SK-N-SH (cell line): ENCODE data around the gene EIF6. TPM values are rescaled to one million over a fixed set of nuclear protein-coding genes. Genes with fewer than 3 reads are reported as not detected.

Experiments used
- CTCF ChIA-PET: fragments of 300-600, 350-600 bp; formaldehyde crosslinking; extraction: SDS; loops from one replicate; lab custom pipeline; 2021; lab: Yijun Ruan, JAX
- POLR2A ChIA-PET: fragments of 350-600 bp; sonication (Branson Sonifier 250); formaldehyde crosslinking; extraction: SDS; loops from one replicate; lab custom pipeline; 2020; ENCODE audit warnings: antibody characterized with exemption, inconsistent platforms; lab: Yijun Ruan, JAX
- DNase-seq: peaks from one replicate; pipeline ENCODE4 v3.0.0; 2012
- H2AFZ ChIP-seq: fragments of 200-600 bp; sonication (generic); 2 replicates; pipeline ENCODE4 v1.8.1; 2016; ENCODE audit warnings: antibody characterized with exemption, mild to moderate bottlenecking, low read depth
- H3F3A ChIP-seq: fragments of 200-600 bp; sonication (generic); replicated peaks from 2 replicates; pipeline ENCODE3; 2016; ENCODE audit warnings: antibody characterized with exemption, mild to moderate bottlenecking; ENCODE audit not compliant: insufficient read depth
- H3K27ac ChIP-seq, 2 experiments: fragments of 200-500 bp in 1 of 2; fragments of 200-600 bp in 1 of 2; sonication (Bioruptor generic) in 1 of 2; sonication (generic), shearing (Covaris generic) in 1 of 2; 2 replicates each; pipeline versions ENCODE4 v1.5.1 to v1.6.1; 2014 to 2016; ENCODE audit warnings: low read depth in 2 of 2, inconsistent platforms in 1 of 2, low read length in 1 of 2, mild to moderate bottlenecking in 1 of 2, mixed read lengths in 1 of 2
- H3K27me3 ChIP-seq: fragments of 200-600 bp; sonication (generic), shearing (Covaris generic); 2 replicates; pipeline ENCODE4 v1.6.1; 2016; ENCODE audit warnings: mixed run types; ENCODE audit not compliant: insufficient read depth
- H3K36me3 ChIP-seq, 2 experiments: fragments of 200-500 bp in 1 of 2; fragments of 200-600 bp in 1 of 2; sonication (Bioruptor generic) in 1 of 2; sonication (generic) in 1 of 2; replicated peaks in 1 of 2; 2 replicates each; pipeline versions ENCODE3 to v1.5.1; 2014 to 2016; ENCODE audit warnings: low read length in 1 of 2, mild to moderate bottlenecking in 1 of 2; ENCODE audit not compliant: insufficient read depth in 2 of 2, control insufficient read depth in 1 of 2
- H3K4me1 ChIP-seq, 2 experiments: fragments of 200-500 bp in 1 of 2; fragments of 200-600 bp in 1 of 2; sonication (Bioruptor generic) in 1 of 2; sonication (generic), shearing (Covaris generic) in 1 of 2; 2 replicates each; pipeline versions ENCODE4 v1.5.1 to v1.6.1; 2014 to 2016; ENCODE audit warnings: low read depth in 1 of 2, low read length in 1 of 2, mixed run types in 1 of 2; ENCODE audit not compliant: insufficient read depth in 2 of 2, control insufficient read depth in 1 of 2
- H3K4me2 ChIP-seq: fragments of 200-600 bp; sonication (generic), shearing (Covaris generic); 2 replicates; pipeline ENCODE4 v1.6.1; 2017; ENCODE audit warnings: mixed run types
- H3K4me3 ChIP-seq, 2 experiments: fragments of 200-500 bp in 1 of 2; fragments of 200-600 bp in 1 of 2; sonication (Bioruptor generic) in 1 of 2; sonication (generic), shearing (Covaris generic) in 1 of 2; 2 replicates each; pipeline versions ENCODE4 v1.5.1 to v1.8.1; 2014 to 2016; ENCODE audit warnings: low read depth in 2 of 2, inconsistent platforms in 1 of 2, low read length in 1 of 2, mild to moderate bottlenecking in 1 of 2, mixed read lengths in 1 of 2, moderate library complexity in 1 of 2
- H3K79me2 ChIP-seq: fragments of 200-600 bp; sonication (generic); 2 replicates; pipeline ENCODE4 v1.8.1; 2017; ENCODE audit warnings: mild to moderate bottlenecking; ENCODE audit not compliant: insufficient read depth
- H3K9ac ChIP-seq: fragments of 200-600 bp; sonication (generic); 2 replicates; pipeline ENCODE4 v1.6.1; 2017; ENCODE audit warnings: mixed run types
- H3K9me2 ChIP-seq: fragments of 200-600 bp; sonication (generic); 2 replicates; pipeline ENCODE4 v1.6.1; 2017; ENCODE audit warnings: mixed run types
- H3K9me3 ChIP-seq: fragments of 200-600 bp; sonication (generic); 2 replicates; pipeline ENCODE4 v1.6.1; 2017; ENCODE audit warnings: mixed run types, mild to moderate bottlenecking, moderate library complexity
- H4K20me1 ChIP-seq: fragments of 200-600 bp; sonication (generic); 2 replicates; pipeline ENCODE4 v1.6.1; 2017; ENCODE audit warnings: mild to moderate bottlenecking, mixed run types; ENCODE audit not compliant: insufficient read depth
- CTCF ChIP-seq: fragments of 200-600 bp; sonication (generic); IDR thresholded peaks from 2 replicates; pipeline ENCODE4 v1.6.1; 2017; ENCODE audit warnings: antibody characterized with exemption, mild to moderate bottlenecking, moderate library complexity
- ELF1 ChIP-seq: IDR thresholded peaks from 2 replicates; pipeline ENCODE4 v1.4.0; 2012
- EP300 ChIP-seq, 2 experiments: IDR thresholded peaks; 2 replicates each; pipeline versions ENCODE4 v1.4.0 to v1.6.1; 2012; ENCODE audit warnings: borderline replicate concordance in 1 of 2, low read depth in 1 of 2, low read length in 1 of 2
- FOXJ3 ChIP-seq: sonication (generic); formaldehyde crosslinking; IDR thresholded peaks from 2 replicates; pipeline ENCODE4 v1.5.1; 2020; ENCODE audit warnings: mild to moderate bottlenecking, missing genetic modification reagents
- GABPA ChIP-seq: IDR thresholded peaks from 2 replicates; pipeline ENCODE4 v1.4.0; 2012; ENCODE audit warnings: low read depth, mild to moderate bottlenecking
- GATA2 ChIP-seq: sonication (generic); formaldehyde crosslinking; IDR thresholded peaks from 2 replicates; pipeline ENCODE4 v1.5.0; 2020; ENCODE audit warnings: mild to moderate bottlenecking, missing genetic modification reagents
- IRF3 ChIP-seq: fragments of 150-350 bp; IDR thresholded peaks from 2 replicates; pipeline ENCODE4 v1.6.1; 2016; ENCODE audit warnings: mild to moderate bottlenecking, low read depth, low read length
- JUND ChIP-seq: IDR thresholded peaks from 2 replicates; pipeline ENCODE4 v1.4.0; 2012
- MAX ChIP-seq: IDR thresholded peaks from 2 replicates; pipeline ENCODE4 v1.4.0; 2012; ENCODE audit warnings: low read depth
- MXI1 ChIP-seq: IDR thresholded peaks from 2 replicates; pipeline ENCODE4 v1.6.1; 2012; ENCODE audit warnings: mild to moderate bottlenecking, low read depth, low read length, improper control_type of control experiment
- POLR2AphosphoS5 ChIP-seq: IDR thresholded peaks from 2 replicates; pipeline ENCODE4 v1.6.1; 2012; ENCODE audit warnings: low read depth, low read length
- RCOR1 ChIP-seq: fragments of 150-350 bp; IDR thresholded peaks from 2 replicates; pipeline ENCODE4 v1.6.1; 2017; ENCODE audit warnings: antibody characterized with exemption, low read length
- REST ChIP-seq: IDR thresholded peaks from 2 replicates; pipeline ENCODE4 v1.6.1; 2012; ENCODE audit warnings: mild to moderate bottlenecking, low read depth, low read length, moderate library complexity
- RFX5 ChIP-seq: IDR thresholded peaks from 2 replicates; pipeline ENCODE4 v1.6.1; 2012; ENCODE audit warnings: mild to moderate bottlenecking, improper control_type of control experiment, low read length
- RXRA ChIP-seq: IDR thresholded peaks from 2 replicates; pipeline ENCODE4 v1.4.0; 2012; ENCODE audit warnings: low read depth, mild to moderate bottlenecking, borderline replicate concordance
- SIN3A ChIP-seq: IDR thresholded peaks from 2 replicates; pipeline ENCODE4 v1.6.1; 2012; ENCODE audit warnings: low read depth, mild to moderate bottlenecking, low read length, moderate library complexity, borderline replicate concordance
- TAF1 ChIP-seq: IDR thresholded peaks from 2 replicates; pipeline ENCODE4 v1.6.1; 2012; ENCODE audit warnings: low read depth, mild to moderate bottlenecking, low read length, moderate library complexity, borderline replicate concordance
- TCF12 ChIP-seq: IDR thresholded peaks from 2 replicates; pipeline ENCODE4 v1.4.0; 2012
- TEAD4 ChIP-seq: IDR thresholded peaks from 2 replicates; pipeline ENCODE4 v1.4.0; 2012; ENCODE audit warnings: mild to moderate bottlenecking, borderline replicate concordance; ENCODE audit not compliant: insufficient read depth
- USF1 ChIP-seq: IDR thresholded peaks from 2 replicates; pipeline ENCODE4 v1.4.0; 2012; ENCODE audit warnings: low read depth, borderline replicate concordance
- YY1 ChIP-seq: IDR thresholded peaks from 2 replicates; pipeline ENCODE4 v1.4.0; 2012; ENCODE audit warnings: low read depth, mild to moderate bottlenecking
- ZBTB33 ChIP-seq: IDR thresholded peaks from 2 replicates; pipeline ENCODE4 v1.4.0; 2012; ENCODE audit warnings: low read depth, borderline replicate concordance
- WGBS: methylation state at CpG from one replicate; pipeline ENCODE4 v1.1.6; 2017; ENCODE audit warnings: low lambda C conversion rate; 5-methylcytosine and 5-hydroxymethylcytosine counted together
- polyA plus RNA-seq, 3 experiments: library from polyadenylated mRNA; depleted of rRNA; stranded (reverse); fragments of >200 nt; gene quantifications; 2 replicates each; pipeline ENCODE4 v1.2.3, GENCODE V29; 2012

The EIF6 gene
- polyA plus RNA-seq, 1 of the 3 experiments (the other 2 are of a cell fraction) = 356 TPM

GRCh38 chr20:35305682-35306556, 21.3 kb upstream of the EIF6 start:
- Histone ChIP-seq H3K9ac (peak overlapping the region; percentile 59), H2AFZ (no peak overlapping the region), H3K79me2 (no peaks in the 10 kb centered on the region), H3F3A (peaks cover 50% of the 10 kb centered on the region), H3K4me1 (peaks cover 30 to 58% of the 10 kb centered on the region in 2 experiments; a peak in 3 of 4 replicates), H3K27me3 (no peaks in the 10 kb centered on the region), H3K4me2 (peak overlapping the region; percentile 69), H4K20me1 (no peaks in the 10 kb centered on the region), H3K4me3 (no peak overlapping the region), H3K36me3 (no peaks in the 10 kb centered on the region), H3K9me3 (no peaks in the 10 kb centered on the region), H3K9me2 (no peaks in the 10 kb centered on the region), H3K27ac (peak overlapping the region; percentile 97)
- POLR2A ChIA-PET = interaction anchor here (2.5 kb wide), 1 partner anchor 149 kb away, joined by 6 read pairs; the partner anchor contains the start of gene CEP250
- DNase-seq = no peak
- CTCF ChIA-PET = interaction anchor here (0.6 to 16.5 kb wide), 20 partner anchors 7 to 149 kb away, joined by 3 to 323 read pairs (median 5); partner anchors contain the start of genes CEP250, FAM83C and GDF5
- WGBS = 36% methylated on average over 11 of the region's 12 CpGs
- peak; percentile 37 for TF ChIP-seq GABPA
- TF ChIP-seq RXRA = peak; percentile 99
- TF ChIP-seq IRF3 = no peak
- peak; percentile 100 for TF ChIP-seq JUND
- peak; percentile 67 for TF ChIP-seq REST
- TF ChIP-seq TAF1 = peak; percentile 23; the same call in 1 of the 2 replicates
- TF ChIP-seq ZBTB33 = peak; percentile 86; the same call in 1 of the 2 replicates
- peak; percentile 98 for TF ChIP-seq TCF12
- no peak for TF ChIP-seq RCOR1
- peak; percentile 96 for TF ChIP-seq SIN3A
- peak; percentile 96 for TF ChIP-seq TEAD4
- TF ChIP-seq GATA2 (CRISPR knock-in tag) = no peak
- TF ChIP-seq CTCF = no peak
- peak; percentile 61; the same call in 1 of the 2 replicates for TF ChIP-seq USF1
- peak; percentile 60; the same call in 1 of the 2 replicates for TF ChIP-seq YY1
- peak; percentile 98 for TF ChIP-seq MAX
- peak; percentile 67 to 99 for TF ChIP-seq EP300 (IDR thresholded peaks at IDR 0.05; ENCODE audit: borderline replicate concordance in 1 of 2, low read depth in 1 of 2, low read length in 1 of 2)
- peak; percentile 92 for TF ChIP-seq POLR2AphosphoS5
- TF ChIP-seq MXI1 = no peak
- no peak for TF ChIP-seq FOXJ3
- TF ChIP-seq RFX5 = no peak
- TF ChIP-seq ELF1 = no peak
